Astrocyte (in vitro differentiated cells and primary cell): ENCODE data around the gene GNG12.

Experiments
- CTCF ChIP-seq: IDR thresholded peaks from 2 replicates; pipeline ENCODE4 v1.5.1; 2011; ENCODE audit warnings: low read depth, mild to moderate bottlenecking, inconsistent platforms, low read length, moderate library complexity; ENCODE audit not compliant: insufficient read depth
- EZH2 ChIP-seq: IDR thresholded peaks from 2 replicates; pipeline ENCODE4 v1.6.1; 2012; ENCODE audit warnings: mild to moderate bottlenecking, low read length, inconsistent platforms; ENCODE audit not compliant: insufficient read depth

DNA sequence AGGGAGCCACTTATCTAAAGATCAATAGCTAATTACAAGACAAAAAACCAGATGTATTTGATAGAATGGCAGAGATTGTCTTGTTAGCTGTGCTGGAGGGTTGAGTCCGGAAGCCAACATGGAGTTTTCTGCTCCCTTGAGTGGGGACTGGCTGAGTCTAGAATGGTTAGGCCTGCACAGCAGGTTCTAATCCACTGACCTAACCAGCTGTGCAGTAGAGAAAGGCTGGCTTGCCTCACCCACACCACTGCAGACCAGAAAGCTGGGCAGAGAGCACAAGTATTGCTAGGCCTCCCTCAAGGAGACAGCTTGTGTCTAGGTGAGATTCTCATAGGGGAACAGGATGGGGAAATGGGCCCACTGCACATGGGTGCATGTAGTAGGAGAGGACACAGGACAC lies 11.7 kb upstream of the GNG12 start:
- TF ChIP-seq CTCF (no peak), EZH2 (no peak)
